DMS153 (cell line): ENCODE results near the gene CCDC177.
"Not testable (repeated sequence)": the region's sequence is repeated elsewhere in the genome, so short reads cannot be mapped to it uniquely, and the experiment has no call there.

Source experiments
- DNase-seq: peaks from one replicate; lab custom pipeline; 2025; lab: John Stamatoyannopoulos, UW

CCDC177 gene

DNA sequence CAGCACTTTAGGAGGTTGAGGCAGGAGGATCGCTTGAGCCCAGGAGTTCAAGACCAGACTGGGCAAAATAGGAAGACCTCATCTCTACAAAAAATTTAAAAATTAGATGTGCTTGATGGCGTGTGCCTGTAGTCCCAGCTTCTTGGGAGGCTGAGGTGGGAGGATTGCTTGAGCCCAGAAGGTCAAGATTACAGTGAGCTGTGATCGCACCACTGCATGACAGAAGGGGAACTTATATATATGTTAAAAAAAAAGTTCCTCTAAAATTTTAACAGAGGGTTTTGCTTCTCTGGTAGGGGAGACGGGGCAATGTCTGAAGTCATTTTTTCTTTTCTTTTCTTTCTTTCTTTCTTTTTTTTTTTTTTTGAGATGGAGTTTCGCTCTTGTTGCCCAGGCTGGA is 24.8 kb upstream of the CCDC177 start:
- not testable (repeated sequence) for DNase-seq

DNA sequence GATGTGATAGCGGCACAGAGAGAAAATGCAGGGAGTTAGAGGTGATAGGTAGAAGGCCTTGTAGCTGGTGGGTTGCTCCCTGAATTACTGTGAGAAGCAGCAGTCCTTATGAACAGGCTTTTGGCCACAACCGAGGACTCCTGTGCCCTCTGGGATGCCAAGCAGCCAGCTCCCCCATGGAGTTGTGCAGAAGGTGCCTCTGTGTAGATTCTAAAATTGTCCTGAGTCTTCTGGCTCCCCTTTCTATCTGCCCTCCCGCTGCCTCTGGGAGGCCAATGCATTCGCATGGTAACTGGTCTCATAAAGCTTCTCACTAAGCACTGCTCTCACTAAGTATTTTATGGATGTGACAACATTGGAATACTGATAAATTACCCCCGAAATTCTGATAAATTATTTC is 20.7 kb upstream of the CCDC177 start:
- no peak for DNase-seq

DNA sequence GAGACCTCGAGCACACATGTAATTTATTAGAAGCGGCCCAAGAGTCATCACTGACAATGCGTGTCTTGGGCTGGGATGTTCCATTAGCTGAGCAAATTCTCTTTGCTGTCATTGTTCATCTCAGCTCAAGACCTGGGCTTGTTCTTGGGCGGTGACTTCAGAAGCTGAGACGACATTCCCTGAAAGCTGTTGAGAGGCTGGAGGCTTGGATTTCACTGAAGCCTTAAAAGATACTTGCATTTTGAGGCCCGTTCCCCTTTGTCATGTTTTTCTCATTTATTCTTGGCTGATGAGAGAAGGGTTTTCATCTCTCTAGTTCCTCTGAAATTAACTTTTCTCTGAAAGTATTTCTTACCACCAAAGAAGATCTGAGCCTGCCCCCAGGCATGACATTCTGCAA is 20.2 kb upstream of the CCDC177 start:
- DNase-seq: no peak

DNA sequence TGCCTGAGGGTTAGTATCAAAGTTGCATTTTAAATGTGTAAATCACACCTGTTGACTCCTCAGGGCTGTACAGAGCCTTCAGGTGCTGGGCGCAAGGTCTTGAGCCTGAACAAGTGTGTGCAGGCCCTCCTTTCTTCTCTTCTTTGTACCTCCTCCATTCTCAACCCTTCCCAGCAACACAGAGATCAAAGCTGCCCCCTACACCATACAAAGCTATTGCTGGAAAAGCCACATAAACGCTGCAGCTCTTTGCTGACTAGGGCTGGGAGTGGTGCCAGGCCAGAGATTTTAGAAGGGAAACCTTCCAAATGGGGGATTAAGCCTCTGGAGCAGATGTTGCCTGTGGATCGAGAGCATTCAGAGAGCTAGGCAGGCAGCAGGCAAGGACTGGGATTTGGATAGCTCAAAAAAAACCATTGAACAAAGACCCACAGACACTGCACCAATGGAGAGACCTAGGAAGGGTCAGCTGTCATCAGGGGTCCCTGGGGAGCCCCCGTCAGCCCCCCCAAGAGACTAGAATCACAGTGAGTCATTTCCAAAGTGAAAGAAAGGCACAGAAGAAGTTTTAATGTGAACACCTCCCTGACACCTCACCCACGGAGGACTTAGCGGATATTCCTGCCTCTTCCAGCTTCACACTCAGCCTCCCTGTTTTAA is 18.5 kb upstream of the CCDC177 start:
- no peak for DNase-seq

DNA sequence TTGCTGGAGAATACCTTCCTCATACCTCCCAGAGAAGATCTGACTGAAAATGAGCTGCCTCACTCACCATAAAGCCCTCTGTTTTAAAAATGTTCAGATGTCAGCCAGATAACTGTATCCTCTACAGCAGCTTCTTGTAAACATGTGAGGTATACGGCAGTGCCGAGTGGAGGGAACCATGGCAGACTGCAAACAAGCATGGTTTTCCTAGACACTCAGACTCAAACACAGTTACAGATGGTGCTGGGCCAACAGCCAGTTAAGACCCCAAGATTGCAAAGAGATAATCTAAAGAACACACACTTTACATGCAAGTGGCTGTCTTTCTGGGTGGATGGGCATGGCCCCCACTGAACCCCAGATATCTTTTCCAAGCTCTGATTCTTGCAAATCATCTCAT is 16.6 kb upstream of the CCDC177 start:
- no peak for DNase-seq

DNA sequence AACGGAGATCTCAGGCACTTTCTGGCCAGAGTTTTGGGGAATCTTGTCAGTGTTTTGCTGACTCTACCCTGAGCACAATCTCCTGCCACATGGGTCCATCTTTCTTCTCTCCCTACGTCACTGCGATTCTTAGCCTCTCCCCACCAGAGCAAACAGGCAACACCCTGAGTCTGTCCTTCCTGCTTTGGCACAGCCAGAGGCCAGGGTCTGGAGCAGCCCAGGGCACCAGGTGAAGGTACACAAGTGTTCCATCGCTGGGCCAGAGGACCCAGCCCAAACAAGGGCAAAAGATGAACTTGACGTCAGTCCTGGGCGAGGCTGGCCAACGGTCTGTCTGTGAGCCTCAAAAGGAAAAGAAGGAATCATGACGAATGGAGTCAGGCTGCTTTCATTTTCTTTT is 12.7 kb upstream of the CCDC177 start:
- DNase-seq: no peak

DNA sequence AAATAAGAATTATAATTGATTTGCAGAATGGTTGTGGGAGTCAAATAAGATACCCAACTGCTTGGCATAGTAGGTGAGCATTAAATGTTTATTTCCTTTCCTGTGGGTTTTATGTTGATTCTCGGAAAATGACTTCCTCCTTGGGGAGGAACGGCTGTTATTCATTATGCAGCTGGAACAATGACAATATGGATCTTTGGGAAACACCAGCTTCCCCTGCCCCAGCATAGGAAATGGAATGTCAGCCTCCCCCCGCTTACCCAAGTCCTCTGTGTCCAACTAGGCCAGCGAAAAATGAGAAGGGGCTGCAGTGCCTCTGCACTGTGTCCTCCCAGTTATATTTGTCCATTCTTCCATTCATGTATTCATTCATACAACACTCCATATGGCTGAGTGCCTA is 11.7 kb upstream of the CCDC177 start:
- DNase-seq: no peak

DNA sequence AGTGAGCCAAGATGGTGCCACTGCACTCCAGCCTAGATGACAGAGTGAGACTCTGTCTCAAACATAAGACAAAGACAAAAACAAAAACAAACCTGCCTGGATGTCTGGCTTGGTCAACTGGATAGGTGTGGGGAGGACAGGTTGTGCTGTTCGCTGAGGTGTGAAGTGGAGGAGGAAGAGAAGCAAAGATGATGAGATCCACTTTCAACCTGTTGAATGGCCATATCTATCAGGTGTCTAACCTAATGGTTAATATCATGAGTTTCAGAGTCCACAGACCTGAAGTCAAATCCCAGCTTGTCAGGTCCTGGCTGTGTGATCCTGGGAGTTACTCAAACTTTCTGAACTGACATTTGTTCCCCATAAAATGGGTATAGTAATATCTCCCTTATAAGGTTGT is 9.7 kb upstream of the CCDC177 start:
- no peak for DNase-seq

DNA sequence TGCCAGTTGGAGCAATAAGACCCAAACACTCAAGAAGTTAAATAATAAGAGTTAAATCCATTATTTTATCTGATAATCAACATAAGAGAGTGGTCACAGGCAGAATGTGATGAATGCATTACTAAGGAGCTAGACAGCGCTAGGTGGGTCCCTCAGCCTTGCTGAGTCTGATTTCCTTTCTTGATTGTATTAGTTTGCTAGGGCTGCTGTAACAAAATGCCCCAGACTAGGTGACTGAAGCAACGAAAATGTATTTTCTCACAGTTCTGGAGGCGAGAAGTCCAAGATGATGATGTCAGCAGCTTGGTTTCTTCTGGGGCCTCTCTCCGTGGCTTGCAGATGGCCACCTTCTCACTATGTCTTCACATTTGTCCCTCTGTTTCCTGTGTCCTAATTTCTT is 8.2 kb upstream of the CCDC177 start:
- no peak for DNase-seq

DNA sequence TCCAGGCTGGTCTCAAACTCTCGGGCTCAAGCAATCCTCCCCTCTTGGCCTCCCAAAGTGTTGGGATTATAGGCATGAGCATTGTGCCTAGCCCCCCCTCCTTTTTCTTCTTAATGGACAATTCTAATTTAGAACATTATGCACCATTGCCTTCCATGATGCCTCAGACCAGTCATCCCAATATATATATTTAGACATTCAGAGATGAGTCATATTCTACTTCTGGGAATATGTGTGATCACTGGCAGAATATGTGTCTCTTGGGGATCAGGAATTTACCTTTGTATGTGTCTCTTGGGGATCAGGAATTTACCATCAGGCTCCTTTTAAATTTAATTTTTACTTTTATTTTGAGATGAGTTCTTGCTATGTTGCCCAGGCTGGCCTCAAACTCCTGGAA is 7.5 kb upstream of the CCDC177 start:
- no peak for DNase-seq

DNA sequence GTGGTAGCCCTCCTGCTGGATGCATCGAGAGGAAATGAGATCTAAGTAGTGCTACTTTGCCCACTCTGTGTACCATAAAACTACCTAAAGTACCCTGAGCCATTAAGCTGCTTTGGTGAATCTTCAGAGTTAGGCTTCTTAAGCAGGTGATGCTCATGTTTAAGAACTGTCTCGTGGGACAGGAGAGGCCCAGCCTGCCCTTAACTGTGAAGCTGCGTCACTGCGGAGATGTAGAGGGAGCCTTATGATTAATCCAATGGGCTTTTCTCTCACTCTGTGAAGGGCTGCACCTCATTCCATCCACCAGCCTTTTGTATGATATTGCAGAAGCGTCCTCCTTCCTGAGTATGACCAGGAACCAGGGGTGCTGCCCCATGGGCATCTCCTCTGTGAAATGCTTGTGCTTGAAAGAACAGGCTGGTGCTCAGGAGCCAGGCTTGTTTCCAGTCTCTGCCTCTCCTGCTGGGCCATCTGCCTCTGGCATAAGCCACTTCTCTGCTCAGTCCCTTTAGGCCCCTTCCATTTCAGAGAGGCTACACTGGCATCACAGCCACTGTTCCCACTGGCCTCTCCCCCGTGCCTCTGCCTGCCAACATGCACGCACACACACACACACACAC is 6.8 kb upstream of the CCDC177 start:
- DNase-seq: no peak

DNA sequence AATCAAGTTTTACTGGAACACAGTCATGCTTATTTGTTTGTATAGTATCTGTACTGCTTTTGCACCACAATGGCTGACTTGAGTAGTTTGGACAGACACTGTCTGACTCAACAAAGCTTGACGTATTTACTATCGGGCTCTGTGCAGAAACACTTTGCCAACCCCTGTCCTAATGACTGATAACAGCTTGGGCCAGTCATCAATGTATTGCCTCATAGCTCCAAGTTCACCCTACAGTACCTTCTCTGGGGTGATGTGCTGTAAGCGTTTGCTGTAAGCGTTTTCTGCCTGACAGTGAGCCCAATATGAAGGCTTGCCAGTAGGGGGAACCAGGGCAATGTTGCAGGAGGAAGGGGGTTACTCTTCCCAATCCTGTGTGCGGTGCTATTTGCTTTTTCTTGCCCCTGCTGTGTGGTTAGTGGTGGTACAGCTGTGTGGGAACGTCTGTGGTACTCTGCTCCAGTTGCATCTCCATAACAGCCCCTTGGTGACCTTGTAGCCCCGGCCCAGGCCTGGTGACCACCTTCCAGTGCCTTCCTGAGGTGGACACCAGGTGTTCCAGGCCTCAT is 5.4 kb upstream of the CCDC177 start:
- DNase-seq: peak; percentile 44

DNA sequence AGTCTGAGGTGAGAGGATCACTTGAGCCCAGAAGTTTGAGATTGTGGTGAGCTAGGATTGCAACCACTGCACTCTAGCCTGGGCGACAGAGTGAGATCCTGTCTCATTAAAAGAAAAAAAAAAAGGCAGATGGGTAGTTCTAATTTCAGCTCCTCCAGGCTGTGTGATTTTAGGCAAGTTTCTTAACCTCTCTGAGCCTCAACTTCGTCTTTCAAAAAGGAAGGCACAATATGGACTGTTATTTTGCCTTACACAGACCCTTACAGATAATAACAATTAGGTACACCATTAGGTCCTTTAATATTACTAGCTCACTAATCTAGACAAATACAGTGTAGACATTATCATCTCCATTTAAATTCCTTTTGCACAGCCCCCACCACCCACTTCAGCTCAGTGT is 4.8 kb upstream of the CCDC177 start:
- DNase-seq: no peak

DNA sequence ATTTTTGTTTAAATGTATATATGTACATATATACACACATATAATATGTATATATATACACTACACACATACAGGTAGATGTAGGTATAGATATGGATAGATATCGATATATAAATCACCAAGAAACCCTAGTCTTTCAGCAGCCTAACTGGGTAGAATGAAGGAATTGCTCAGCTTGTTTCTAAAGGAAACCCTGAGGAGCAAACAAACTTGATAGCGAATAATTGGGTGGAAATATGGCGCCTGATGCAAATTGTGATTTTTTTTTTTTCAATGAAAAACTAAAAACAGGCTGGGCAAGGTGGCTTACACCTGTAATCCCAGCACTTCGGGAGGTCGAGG is 254 bp upstream of the CCDC177 start:
- no peak for DNase-seq

DNA sequence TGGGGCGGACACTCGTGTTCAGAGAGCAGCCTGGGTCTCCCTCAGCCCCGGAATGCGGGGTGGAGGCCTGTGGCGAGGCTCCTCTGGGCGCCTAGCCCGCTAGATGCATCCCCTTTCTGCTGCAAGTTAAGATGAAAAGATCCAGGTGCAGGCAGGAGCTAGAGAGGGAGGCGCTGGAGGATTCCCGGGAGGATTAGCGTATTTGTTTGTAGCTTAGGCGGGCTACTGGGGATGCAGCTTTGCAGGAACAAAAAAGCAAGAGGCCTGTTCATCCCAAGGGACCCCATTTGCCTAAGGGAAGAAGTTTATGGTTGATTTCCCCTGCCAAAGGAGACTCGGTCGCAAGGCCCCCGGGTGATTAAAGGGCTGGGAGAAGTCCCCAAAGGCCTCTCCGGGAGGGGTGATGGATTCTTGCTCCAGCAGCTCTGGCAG is 824 bp downstream of the CCDC177 start:
- peak; percentile 67 for DNase-seq

DNA sequence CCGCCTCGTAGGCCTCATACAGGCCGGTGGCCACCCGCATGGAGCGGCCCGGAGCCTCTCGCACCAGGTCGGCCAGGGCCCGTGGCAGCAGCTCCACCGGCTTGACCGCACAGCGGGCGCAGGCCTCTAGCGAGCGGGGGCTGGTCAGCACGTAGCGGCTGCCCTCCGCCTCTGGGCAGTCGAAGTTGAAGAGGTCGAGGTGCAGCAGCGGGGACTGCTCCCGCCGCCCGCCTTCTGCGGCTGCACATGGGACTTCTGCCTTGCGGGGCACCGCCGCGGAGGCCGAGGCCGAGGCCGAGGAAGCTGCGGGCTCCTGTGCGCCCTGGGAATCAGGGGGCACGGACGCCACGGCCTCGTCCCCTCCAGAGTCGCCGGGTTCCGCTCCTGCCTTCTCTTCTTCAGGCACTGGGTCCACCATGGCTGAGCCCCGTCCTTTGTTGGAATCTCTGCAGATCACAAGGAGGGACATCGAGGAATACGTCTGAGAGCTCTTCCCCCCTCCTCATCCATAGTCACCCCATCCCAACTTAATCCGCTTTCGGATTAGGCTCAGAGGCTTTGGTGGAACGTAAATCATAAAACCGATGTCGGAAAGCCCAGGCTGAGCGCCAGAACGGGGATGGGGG is 1.4 kb downstream of the CCDC177 start:
- no peak for DNase-seq

DNA sequence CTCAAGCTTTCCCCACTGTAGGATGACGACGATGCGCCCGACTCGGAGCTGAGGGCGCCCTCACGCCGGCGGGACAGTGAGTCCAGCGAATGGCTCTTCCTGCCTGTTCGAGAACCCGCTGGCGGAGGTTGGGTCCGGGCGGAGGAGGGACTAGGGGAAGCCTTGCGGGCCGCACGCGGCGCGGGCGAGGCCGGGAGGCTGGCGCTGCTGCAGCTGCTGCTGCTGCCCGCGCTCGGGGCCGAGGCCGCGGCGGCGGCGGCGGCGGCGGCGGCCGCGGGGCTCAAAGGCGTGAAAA is 1.9 kb downstream of the CCDC177 start:
- no peak for DNase-seq

DNA sequence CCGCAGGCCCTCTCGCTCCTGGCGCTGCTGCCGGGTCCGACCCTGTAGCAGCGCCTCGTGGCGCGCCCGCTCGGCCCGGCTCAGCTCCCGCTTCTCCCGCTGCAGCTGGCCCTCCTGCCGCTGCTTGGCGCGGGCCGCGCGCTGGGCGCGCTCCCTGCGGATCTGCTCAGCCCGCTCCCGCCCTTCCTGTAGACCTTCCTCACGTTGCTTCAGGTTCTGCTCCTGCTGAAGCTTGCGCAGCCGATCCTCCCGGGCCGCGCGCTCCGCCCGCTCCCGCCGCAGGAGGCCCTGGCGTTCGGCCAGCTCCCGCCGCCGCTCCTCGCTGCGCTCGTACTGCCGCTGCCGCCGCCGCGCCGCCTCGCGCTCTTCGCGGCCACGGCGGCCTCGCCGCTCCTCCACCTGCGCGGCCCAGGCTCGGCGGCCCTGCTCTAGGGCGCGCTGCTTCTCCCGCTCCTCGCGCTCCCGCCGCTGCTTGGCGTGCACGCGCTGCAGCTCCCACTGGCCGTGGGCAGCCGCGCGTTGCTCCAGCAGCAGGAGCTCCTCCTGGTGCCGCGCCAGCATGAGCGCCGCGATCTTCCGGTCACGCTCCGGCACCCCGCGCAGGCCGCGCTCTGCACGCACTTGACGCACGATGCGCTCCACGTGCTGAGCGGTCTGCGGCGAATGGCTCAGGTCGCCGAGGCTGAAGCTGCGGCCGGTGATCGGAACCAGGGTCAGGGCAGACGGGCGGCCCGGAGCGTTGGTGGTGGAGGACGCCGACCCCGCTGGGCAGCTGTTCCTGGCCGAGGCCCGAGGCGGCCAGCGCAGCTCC is 2.4 kb downstream of the CCDC177 start:
- peak; percentile 22 for DNase-seq

DNA sequence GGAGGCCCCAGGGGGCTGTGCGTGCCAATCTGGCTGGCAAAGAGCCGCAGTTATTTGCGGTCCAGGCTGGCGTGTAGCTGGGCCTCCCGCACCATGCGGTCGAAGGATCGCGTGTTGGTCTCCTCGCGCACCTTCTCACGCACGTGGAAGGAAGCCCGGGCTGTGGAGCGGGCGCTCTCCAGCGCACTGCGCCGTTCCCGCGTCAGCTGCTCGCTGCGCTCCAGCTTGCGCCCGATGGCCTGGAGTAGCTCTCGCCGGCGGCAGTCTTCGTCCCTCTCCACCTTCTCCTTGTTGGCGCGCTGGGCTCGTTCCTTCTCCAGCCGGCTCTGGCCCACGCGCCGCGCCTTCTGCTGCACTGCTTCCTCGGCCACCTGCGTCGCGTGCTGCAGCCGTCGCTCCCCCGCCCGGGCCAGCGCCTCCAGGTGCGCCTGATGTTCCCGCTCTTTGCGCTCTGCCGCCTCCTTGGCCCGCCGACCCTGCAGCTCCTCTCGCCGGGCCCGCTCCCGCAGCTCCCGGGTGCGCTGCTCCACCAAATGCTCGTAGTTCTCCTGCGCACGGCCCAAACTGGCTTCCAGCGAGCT is 3.1 kb downstream of the CCDC177 start:
- DNase-seq: no peak

DNA sequence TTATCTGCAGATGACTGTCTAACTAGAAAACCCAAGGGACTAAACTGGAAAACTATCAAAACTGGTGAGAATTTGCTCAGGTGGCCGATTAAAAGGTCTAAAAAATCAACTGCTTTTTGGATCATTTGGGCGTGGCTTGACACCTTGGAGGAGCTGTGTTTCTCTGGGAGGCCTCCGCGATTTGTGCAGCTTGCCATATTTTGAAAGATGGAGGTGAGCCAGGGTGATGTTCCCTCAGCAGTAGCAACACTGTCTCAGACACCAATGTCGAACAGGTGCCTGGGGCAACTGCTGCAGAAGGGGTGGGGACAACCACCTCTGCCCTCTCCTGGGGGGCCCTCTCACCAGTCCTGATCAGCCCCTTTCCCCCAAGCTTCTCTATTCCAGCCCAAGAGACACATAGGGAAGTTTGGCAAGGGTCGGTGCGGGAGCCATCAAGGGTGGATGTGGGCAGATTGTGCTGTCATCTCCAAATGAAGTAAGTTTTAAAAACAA is 3.8 kb downstream of the CCDC177 start:
- DNase-seq: no peak

DNA sequence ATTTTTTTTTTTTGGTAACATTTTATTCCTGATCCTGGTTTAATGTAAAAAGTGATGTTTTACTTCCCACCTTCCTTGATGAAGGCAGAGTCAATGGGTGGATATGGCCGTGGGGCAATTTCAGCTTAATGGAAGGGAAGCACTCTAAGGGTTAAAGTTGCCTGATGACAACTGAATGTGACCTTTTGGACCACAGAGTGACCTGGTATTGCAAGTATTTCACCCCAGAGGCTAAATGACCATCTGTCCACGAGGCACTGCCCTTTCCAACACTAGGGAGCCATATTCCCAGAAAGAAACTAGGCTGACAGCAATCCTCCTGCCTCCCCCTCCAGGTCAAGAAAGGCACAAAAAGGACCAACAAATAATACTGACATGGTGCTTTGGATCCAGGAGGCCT is 4.8 kb downstream of the CCDC177 start:
- DNase-seq: no peak

DNA sequence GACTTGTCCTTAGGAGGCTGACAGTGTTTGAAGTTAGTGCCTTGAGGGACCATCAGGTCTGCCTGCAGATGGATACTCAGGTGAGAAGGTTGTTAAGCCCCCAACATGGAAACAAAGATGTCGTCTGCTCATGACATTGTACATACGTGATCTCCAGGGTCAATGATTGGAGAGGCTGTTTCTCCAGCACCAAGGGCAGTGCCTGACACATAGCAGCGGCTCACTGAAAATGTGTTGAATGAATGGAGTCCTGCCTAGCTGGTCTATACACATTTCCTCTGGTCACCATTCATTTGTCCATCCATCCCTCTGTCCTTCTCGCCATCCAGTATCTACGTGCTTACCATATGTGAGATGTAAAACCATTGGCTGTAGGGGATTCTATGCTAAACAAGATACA is 7.1 kb downstream of the CCDC177 start:
- DNase-seq: no peak
